RWPE2 (cell line): ENCODE data around the gene NFKBIB.

Experiments
- ATAC-seq: fragments of 200-7000 bp; cut with Tn5 transposase; 3 replicates; pipeline ENCODE4 v1.9.1; 2021; ENCODE audit warnings: low read depth
- DNase-seq: peaks from one replicate; pipeline ENCODE4 v3.0.0-alpha.2; 2020; ENCODE audit warnings: low spot score
- H3K27ac ChIP-seq: fragments of 450-650 bp; 2 replicates; pipeline ENCODE4 v1.5.1; 2017; ENCODE audit warnings: mild to moderate bottlenecking; ENCODE audit not compliant: poor library complexity, severe bottlenecking
- H3K27me3 ChIP-seq: fragments of 250-450 bp; sonication (Bioruptor Pico); 2 replicates; pipeline ENCODE4 v1.5.1; 2021; ENCODE audit warnings: mild to moderate bottlenecking, moderate library complexity; ENCODE audit not compliant: insufficient read depth, poor library complexity, severe bottlenecking
- H3K36me3 ChIP-seq: fragments of 250-450 bp; sonication (Bioruptor Pico); 2 replicates; pipeline ENCODE4 v1.5.1; 2020; ENCODE audit warnings: low read depth, mild to moderate bottlenecking, moderate library complexity
- H3K4me1 ChIP-seq: fragments of 250-450 bp; sonication (Bioruptor Pico); 2 replicates; pipeline ENCODE4 v1.5.1; 2021; ENCODE audit warnings: mild to moderate bottlenecking, moderate library complexity; ENCODE audit not compliant: insufficient read depth, poor library complexity, severe bottlenecking
- H3K4me3 ChIP-seq: fragments of 250-450 bp; sonication (Bioruptor Pico); 2 replicates; pipeline ENCODE4 v1.5.1; 2021; ENCODE audit warnings: mild to moderate bottlenecking, moderate library complexity; ENCODE audit not compliant: severe bottlenecking
- H3K9me3 ChIP-seq: fragments of 250-450 bp; sonication (Bioruptor Pico); 2 replicates; pipeline ENCODE4 v1.5.1; 2021; ENCODE audit warnings: mild to moderate bottlenecking, moderate library complexity; ENCODE audit not compliant: severe bottlenecking
- TF ChIP-seq, protein P1 (sequence below): fragments of 450-650 bp; IDR thresholded peaks from one replicate; pipeline ENCODE4 v1.5.1; 2017; ENCODE audit warnings: mild to moderate bottlenecking, moderate library complexity; ENCODE audit not compliant: poor library complexity, severe bottlenecking

The NFKBIB gene

DNA sequence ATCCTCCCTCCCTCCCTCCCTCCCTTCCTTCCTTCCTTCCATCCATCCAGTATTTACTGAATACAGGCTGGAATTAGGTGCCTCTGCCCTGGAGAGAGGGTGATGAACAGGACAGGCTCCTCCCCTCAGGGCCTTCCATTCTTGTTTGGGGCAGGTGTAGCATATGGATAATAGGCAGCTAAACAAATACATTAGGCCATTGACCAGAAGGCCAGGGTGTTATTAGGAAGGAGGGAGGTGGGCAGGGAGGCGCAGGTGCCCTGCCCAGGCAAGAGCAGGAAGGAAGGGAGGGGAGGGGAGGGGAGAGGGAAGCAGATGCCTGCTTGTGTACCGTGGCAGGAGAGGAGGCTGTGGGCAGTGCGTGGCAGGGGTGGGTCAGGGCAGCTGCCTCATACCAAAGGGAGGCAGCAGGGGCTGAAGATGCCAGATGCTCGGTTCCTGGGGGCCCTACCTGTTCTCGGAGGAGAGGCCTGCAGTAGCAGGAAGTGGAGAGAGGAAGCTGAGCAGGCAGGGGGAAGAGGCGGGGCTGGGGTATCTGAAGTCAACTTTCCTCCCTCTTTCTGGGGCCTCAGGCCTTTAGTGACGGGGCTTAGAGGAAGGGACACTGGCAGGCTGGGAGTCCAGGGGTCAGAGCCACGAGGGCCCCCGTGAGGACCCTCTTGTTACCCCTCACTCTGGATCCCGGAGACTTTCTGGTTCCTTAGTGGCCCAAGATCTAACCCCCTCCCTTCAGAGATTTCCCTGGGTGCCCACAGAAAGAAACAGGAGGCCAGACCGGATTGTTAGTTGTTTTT is 21.8 kb upstream of the NFKBIB start, which contains the start of gene RINL:
Gene RINL (minus strand): TSS at position 495 of the 794 bp plus-strand sequence. CDS start 1,533 bp downstream, outside the sequence.
- no peaks in the 10 kb centered on the region for H3K9me3 ChIP-seq
- peak within 1 kb of the TSS; percentile 9 for H3K4me3 ChIP-seq
- TF ChIP-seq, protein P1, sequence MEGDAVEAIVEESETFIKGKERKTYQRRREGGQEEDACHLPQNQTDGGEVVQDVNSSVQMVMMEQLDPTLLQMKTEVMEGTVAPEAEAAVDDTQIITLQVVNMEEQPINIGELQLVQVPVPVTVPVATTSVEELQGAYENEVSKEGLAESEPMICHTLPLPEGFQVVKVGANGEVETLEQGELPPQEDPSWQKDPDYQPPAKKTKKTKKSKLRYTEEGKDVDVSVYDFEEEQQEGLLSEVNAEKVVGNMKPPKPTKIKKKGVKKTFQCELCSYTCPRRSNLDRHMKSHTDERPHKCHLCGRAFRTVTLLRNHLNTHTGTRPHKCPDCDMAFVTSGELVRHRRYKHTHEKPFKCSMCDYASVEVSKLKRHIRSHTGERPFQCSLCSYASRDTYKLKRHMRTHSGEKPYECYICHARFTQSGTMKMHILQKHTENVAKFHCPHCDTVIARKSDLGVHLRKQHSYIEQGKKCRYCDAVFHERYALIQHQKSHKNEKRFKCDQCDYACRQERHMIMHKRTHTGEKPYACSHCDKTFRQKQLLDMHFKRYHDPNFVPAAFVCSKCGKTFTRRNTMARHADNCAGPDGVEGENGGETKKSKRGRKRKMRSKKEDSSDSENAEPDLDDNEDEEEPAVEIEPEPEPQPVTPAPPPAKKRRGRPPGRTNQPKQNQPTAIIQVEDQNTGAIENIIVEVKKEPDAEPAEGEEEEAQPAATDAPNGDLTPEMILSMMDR: no peak
- DNase-seq (no peak), ATAC-seq (peak; percentile 51)
- no peaks in the 10 kb centered on the region for H3K36me3 ChIP-seq
- H3K27ac ChIP-seq: peak within 1 kb of the TSS; percentile 26
- no peaks in the 10 kb centered on the region for H3K27me3 ChIP-seq
- H3K4me1 ChIP-seq: peaks cover 4% of the 10 kb centered on the region

DNA sequence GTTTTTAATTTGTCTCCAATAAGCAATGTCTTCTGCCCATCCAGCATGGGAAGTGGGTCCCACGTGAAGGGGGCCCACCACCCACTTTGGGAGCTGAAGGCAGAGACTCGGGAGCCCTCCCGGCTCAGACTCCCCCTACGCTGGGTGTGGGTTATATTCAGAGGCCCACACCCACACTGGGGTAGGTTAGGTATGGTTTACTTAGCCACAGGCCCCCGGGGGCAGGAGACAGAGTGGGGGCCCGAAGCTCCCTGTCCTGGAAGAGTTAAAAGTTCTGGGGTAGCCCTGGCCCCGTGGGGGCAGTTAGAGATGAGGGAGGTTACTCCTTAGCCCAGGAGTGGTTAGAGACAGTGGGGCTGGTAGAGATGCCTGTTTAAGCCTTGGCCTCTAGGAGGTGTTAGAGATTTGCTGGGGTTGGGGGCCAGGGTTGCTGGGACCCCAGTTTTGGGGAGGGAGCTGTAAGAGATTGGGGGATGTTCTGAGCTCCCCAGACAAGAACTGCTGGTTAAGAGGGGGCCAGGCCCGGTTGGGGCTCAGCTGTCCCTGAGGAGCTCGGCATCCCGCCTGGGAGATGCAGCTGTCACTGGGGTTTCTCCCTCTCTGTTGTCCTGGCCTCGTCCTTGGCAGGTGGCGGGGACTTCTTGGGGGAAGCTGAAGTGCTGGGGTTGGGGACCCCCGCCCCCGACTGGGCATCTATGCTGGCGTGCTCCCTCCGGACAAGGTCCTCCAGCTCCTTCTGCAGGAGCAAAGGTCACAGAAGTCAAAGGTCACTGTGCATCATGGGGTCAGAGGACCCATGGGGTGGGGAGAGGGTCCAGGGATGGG is 21.0 kb upstream of the NFKBIB start:
- Histone ChIP-seq H3K36me3 (no peaks in the 10 kb centered on the region), H3K9me3 (no peaks in the 10 kb centered on the region), H3K27me3 (no peaks in the 10 kb centered on the region), H3K4me1 (peaks cover 4% of the 10 kb centered on the region), H3K27ac (peak overlapping the region; percentile 26), H3K4me3 (no peak overlapping the region)
- no peak for DNase-seq
- no peak for ATAC-seq
- TF ChIP-seq, protein P1: no peak

DNA sequence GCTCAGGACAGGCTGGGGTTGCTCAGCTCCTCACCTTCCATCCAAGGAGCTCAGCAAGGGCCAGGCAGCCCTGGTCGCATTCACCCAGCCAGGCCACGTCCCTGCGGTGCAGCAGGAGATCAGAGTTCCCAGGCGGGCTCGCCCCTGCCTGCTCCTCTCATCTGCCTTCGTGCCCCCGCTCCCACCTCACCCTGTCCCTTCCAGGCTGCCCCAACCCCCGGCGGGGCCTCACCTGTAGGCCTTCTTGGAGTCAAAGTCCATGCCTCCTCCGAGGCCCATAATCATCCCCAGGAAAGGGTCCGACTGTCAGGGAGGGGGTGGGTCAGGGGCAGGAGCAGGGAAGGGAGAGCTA is 20.4 kb upstream of the NFKBIB start:
- TF ChIP-seq, protein P1: no peak
- peaks cover 4% of the 10 kb centered on the region for H3K4me1 ChIP-seq
- H3K4me3 ChIP-seq: no peak overlapping the region
- no peaks in the 10 kb centered on the region for H3K9me3 ChIP-seq
- ATAC-seq: no peak
- H3K27me3 ChIP-seq: no peaks in the 10 kb centered on the region
- no peak overlapping the region for H3K27ac ChIP-seq
- DNase-seq: no peak
- H3K36me3 ChIP-seq: no peaks in the 10 kb centered on the region

DNA sequence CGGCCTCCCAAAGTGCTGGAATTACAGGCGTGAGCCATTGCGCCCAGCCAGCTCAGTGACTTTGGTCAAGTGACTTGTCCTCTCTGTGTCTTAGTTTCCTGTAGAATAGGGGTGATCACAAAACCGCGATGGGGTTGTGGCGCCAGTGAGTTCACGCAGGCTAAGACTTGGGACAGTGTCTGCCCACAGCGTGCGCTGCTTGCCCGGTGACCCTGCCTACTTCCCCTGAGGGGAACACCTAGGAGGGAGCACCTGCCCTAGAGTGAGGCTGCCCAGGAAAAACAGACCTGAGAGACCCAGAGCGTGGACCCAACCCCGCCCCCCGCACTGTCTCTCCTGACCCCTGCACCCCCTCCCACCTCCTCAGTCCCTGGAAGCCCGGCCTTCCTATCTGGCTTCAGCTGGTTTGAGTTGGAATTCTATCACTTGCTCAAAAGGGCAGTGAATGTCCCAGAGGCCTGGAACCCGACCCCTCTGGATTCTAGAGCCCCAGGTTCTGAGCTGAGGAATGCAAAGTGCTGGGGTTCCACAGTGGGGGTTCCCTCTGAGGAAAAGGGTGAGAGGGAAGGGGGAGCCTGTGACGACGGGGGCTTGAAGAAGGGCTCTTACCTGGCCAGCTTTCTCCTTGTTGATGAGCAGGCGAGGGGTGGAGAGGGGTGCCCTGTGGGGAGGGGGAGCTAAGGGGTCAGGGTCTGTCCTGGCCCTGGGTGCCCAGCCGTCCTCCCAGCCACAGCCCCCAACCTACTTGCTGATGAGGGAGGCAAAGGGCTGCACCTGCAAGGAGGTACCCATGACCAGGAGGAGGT is 19.5 kb upstream of the NFKBIB start:
- no peak for DNase-seq

More for the DNA sequence above, 19.5 kb upstream of the NFKBIB start:
- TF ChIP-seq, protein P1: no peak
- ATAC-seq: no peak
- no peaks in the 10 kb centered on the region for H3K27me3 ChIP-seq
- H3K27ac ChIP-seq: no peak overlapping the region
- H3K36me3 ChIP-seq: no peaks in the 10 kb centered on the region
- no peaks in the 10 kb centered on the region for H3K9me3 ChIP-seq
- H3K4me1 ChIP-seq: peaks cover 4% of the 10 kb centered on the region
- no peak overlapping the region for H3K4me3 ChIP-seq
